Hepatocyte (in vitro differentiated cells): ENCODE data around the gene TES. TPM values are rescaled to one million over a fixed set of nuclear protein-coding genes. Genes with fewer than 3 reads are reported as not detected.
A peak's percentile ranks its signal among the peaks of the same experiment; 100 is the strongest.

Experiments used
- DNase-seq: peaks from one replicate; pipeline ENCODE4 v3.0.0-alpha.2; 2016; ENCODE audit warnings: low spot score
- H2AFZ ChIP-seq: fragments of 200-600 bp; sonication (generic); 2 replicates; pipeline ENCODE4 v1.6.0; 2016; ENCODE audit warnings: antibody characterized with exemption, mild to moderate bottlenecking
- H3K27ac ChIP-seq: fragments of 200-600 bp; sonication (generic); 2 replicates; pipeline ENCODE4 v1.5.1; 2016; ENCODE audit warnings: mild to moderate bottlenecking
- H3K27me3 ChIP-seq: fragments of 200-600 bp; sonication (generic); 2 replicates; pipeline ENCODE4 v1.6.1; 2016
- H3K36me3 ChIP-seq: fragments of 200-600 bp; sonication (generic); replicated peaks from 2 replicates; pipeline ENCODE4 v1.5.1; 2016; ENCODE audit warnings: low read depth; ENCODE audit not compliant: insufficient read depth
- H3K4me1 ChIP-seq: fragments of 200-600 bp; sonication (generic); 2 replicates; pipeline ENCODE4 v1.5.1; 2016; ENCODE audit warnings: mild to moderate bottlenecking, moderate library complexity; ENCODE audit not compliant: insufficient read depth
- H3K4me2 ChIP-seq: fragments of 200-600 bp; sonication (generic); 2 replicates; pipeline ENCODE4 v1.6.0; 2016
- H3K4me3 ChIP-seq: fragments of 200-600 bp; sonication (generic); 2 replicates; pipeline ENCODE4 v1.5.1; 2016; ENCODE audit warnings: mild to moderate bottlenecking
- H3K79me2 ChIP-seq: fragments of 200-600 bp; sonication (generic); 2 replicates; pipeline ENCODE4 v1.6.0; 2017; ENCODE audit warnings: mild to moderate bottlenecking
- H3K9me2 ChIP-seq: fragments of 200-600 bp; sonication (generic); replicated peaks from 2 replicates; pipeline ENCODE4 v1.6.0; 2017; ENCODE audit warnings: mild to moderate bottlenecking; ENCODE audit not compliant: insufficient read depth
- H3K9me3 ChIP-seq: fragments of 200-600 bp; sonication (generic); 2 replicates; pipeline ENCODE4 v1.5.1; 2016; ENCODE audit warnings: low read depth, mild to moderate bottlenecking
- H4K20me1 ChIP-seq: fragments of 200-600 bp; sonication (generic); 2 replicates; pipeline ENCODE4 v1.6.0; 2016; ENCODE audit warnings: mild to moderate bottlenecking; ENCODE audit not compliant: insufficient read depth, poor library complexity, severe bottlenecking
- CTCF ChIP-seq: fragments of 200-600 bp; sonication (generic); IDR thresholded peaks from 2 replicates; pipeline ENCODE4 v1.5.1; 2016; ENCODE audit warnings: antibody characterized with exemption, mild to moderate bottlenecking; ENCODE audit not compliant: poor library complexity
- EZH2 ChIP-seq: fragments of 200-600 bp; sonication (generic); IDR thresholded peaks from 2 replicates; pipeline ENCODE4 v1.6.1; 2016; ENCODE audit warnings: antibody characterized with exemption, mild to moderate bottlenecking, borderline replicate concordance
- EZH2phosphoT487 ChIP-seq: fragments of 200-600 bp; sonication (generic); IDR thresholded peaks from one replicate; pipeline ENCODE4 v1.6.1; 2018; ENCODE audit warnings: antibody characterized with exemption, mild to moderate bottlenecking, low read depth, moderate library complexity; ENCODE audit not compliant: unreplicated experiment, severe bottlenecking
- WGBS: methylation state at CpG from one replicate; pipeline ENCODE4 v1.1.6; 2016; ENCODE audit warnings: low lambda C conversion rate; ENCODE audit errors: missing lambda C conversion rate; 5-methylcytosine and 5-hydroxymethylcytosine counted together
- polyA plus RNA-seq: library from polyadenylated mRNA; unstranded; fragments of >200 nt; fragmentation: Nextera tagmentation; extraction: Ambion mirVana; gene quantifications from 2 replicates; pipeline ENCODE4 v1.2.1, GENCODE V29; 2016
- total RNA-seq: library from RNA; depleted of rRNA; stranded (reverse); fragments of >200 nt; gene quantifications from 2 replicates; pipeline ENCODE4 v1.2.3, GENCODE V29; 2014

Gene TES
- total and polyA plus RNA-seq, 2 experiments from 2014 or later: 83.2 to 122 TPM

- no peak overlapping the region for H3K4me3 ChIP-seq
- H3K79me2 ChIP-seq: no peaks in the 10 kb centered on the region
- H3K4me2 ChIP-seq: no peak overlapping the region
- no peaks in the 10 kb centered on the region for H4K20me1 ChIP-seq
- H3K9me2 ChIP-seq: no peaks in the 10 kb centered on the region
- H3K9me3 ChIP-seq: no peaks in the 10 kb centered on the region
- WGBS: 79% methylated on average over 1 of the region's 1 CpG
- H3K4me1 ChIP-seq: no peaks in the 10 kb centered on the region
- H2AFZ ChIP-seq: no peak overlapping the region
- no peak overlapping the region for H3K27ac ChIP-seq
- no peaks in the 10 kb centered on the region for H3K36me3 ChIP-seq
- no peak for DNase-seq
- no peak for TF ChIP-seq CTCF
- no peak for TF ChIP-seq EZH2phosphoT487
- no peak for TF ChIP-seq EZH2
- no peaks in the 10 kb centered on the region for H3K27me3 ChIP-seq
Measured at GRCh38 chr7:116206141-116206540, 4.2 kb upstream of the TES start.

- Histone ChIP-seq H2AFZ (no peak overlapping the region), H3K36me3 (no peaks in the 10 kb centered on the region), H3K79me2 (peaks cover 23% of the 10 kb centered on the region), H3K9me3 (no peaks in the 10 kb centered on the region), H3K4me1 (peaks cover 13% of the 10 kb centered on the region), H3K27ac (no peak overlapping the region), H3K4me3 (no peak overlapping the region), H4K20me1 (no peaks in the 10 kb centered on the region), H3K4me2 (no peak overlapping the region), H3K9me2 (no peaks in the 10 kb centered on the region), H3K27me3 (no peaks in the 10 kb centered on the region)
- TF ChIP-seq EZH2phosphoT487: no peak
- no peak for TF ChIP-seq EZH2
- TF ChIP-seq CTCF: no peak
- DNase-seq: no peak
- 94% methylated on average over 1 of the region's 1 CpG for WGBS
Measured at GRCh38 chr7:116208919-116209318, 1.4 kb upstream of the TES start.

DNA sequence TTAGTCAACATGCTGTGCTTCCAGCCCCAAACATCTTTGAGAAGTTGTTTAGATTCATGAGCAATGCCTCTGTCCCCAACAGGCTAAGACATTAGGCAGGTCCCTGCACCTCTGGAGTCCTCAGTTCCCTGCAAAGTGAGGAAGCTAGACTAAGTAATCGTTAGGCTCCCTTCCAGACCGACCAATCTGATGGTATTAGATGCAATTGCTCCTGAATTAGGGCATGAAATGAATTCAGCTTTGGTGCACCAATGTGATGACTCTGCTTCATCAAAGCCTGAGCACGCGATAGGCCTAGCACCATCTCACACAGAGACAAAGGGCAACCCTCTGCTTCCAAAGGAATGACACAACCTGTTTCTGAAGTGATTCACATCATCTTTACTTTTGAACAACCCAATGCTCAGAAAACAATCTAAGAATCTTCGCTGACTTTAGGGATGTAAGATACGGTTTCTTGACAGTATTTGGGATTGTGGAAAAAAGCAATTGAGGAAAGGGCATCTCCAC lies 723 bp upstream of the TES start:
- H3K27me3 ChIP-seq: no peaks in the 10 kb centered on the region
- no peaks in the 10 kb centered on the region for H4K20me1 ChIP-seq
- H3K4me1 ChIP-seq: peaks cover 17% of the 10 kb centered on the region
- H2AFZ ChIP-seq: peak overlapping the region; percentile 74
- peaks cover 30% of the 10 kb centered on the region for H3K79me2 ChIP-seq
- H3K4me2 ChIP-seq: peak overlapping the region; percentile 73
- no peak for DNase-seq
- no peak overlapping the region for H3K4me3 ChIP-seq
- peak overlapping the region; percentile 98 for H3K27ac ChIP-seq
- H3K36me3 ChIP-seq: no peaks in the 10 kb centered on the region
- no peaks in the 10 kb centered on the region for H3K9me3 ChIP-seq
- no peaks in the 10 kb centered on the region for H3K9me2 ChIP-seq
- TF ChIP-seq EZH2 (no peak), CTCF (no peak), EZH2phosphoT487 (no peak)
- WGBS: 95% methylated on average over 6 of the region's 6 CpGs
